ENCODE results near the gene LPCAT1.
"Not testable (repeated sequence)": the region's sequence is repeated elsewhere in the genome, so short reads cannot be mapped to it uniquely, and the experiment has no call there.

Gene LPCAT1

GRCh38 chr5:1521671-1522600 lies 1.8 kb downstream of the LPCAT1 start:
- DNase-seq (ENCODE audit: low read depth), result no peak

DNA sequence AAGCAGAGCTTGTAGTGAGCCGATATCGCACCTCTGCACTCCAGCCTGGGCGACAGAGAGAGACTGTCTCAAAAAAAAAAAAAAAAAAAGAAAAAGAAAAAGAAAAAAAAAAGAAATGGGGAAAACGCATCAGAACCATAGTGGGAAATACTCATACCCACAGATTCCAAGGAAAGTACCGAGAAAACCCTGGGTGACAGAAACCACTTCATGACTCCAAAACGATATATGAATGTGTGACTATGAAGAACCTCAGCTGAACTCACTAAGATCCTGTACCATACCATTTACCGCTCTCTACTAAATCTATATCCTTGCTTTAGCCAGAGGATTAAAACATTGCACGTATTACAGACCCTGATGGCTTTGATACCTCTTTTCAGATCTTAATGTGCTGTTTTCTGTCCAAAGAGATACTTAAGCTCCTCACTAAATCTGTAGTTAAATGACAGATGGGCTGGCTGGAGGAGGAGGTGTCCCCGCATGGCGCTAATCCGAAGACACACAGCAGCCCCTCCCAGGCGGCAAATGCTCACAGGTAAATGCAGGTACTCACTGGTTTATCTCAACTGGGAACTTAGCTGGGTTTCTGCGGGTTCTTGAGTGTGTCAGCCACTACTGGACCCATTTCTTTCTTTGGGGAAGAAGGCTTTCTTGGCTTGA lies 2.8 kb downstream of the LPCAT1 start:
- no peak for DNase-seq (ENCODE audit: low read depth)

GRCh38 chr5:1519631-1520210 lies 4.0 kb downstream of the LPCAT1 start:
- no peak for DNase-seq (ENCODE audit: low read depth)

GRCh38 chr5:1517838-1518237 lies 5.9 kb downstream of the LPCAT1 start:
- no peak for DNase-seq (ENCODE audit: low read depth)

DNA sequence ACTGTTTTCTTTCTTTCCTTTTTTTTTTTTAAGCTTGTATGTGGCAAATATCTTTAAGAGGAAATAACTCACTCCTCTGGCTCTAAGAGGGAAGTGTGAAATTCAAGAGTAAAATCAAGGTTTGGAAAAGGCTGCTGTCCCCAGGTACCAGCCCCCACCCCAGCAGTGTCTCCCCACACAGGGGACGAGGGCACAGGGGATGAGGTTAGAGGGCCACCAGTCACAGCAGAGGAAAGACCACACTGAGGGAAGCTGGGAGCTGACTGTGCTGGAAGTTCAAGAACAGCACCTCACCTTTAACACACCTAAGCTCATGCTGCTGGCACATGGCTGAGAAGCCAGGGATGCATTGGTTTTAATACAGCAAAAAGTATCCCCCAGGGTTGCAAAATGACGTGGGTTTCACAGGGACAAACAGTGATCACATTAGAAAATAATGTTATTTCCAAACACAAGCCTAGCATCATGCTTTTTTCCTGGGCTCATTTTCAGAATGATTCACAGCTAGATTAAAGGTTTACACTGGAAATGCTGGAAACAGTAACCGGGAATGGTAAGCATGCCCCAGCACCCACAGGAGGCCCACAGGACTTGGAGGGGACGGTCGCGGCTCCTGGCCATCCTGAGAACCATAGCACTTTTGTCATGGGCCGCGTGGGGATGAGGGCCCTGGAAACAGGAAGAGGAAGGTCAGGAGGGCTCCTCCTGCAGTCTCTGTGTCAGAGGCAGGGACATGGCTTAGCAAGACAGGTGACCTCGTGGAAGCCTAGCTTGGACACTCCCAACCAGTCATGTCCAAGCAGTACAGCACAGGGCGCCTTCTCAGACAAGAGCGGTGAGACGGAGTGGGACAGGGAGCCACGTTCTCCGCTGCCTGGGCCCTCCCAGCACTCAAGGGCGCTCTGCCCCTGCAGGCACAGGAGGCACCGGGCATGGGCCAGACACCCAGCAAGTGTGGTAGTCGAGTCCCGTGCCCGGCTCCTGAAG lies 6.9 kb downstream of the LPCAT1 start:
- no peak for DNase-seq (ENCODE audit: low read depth)

DNA sequence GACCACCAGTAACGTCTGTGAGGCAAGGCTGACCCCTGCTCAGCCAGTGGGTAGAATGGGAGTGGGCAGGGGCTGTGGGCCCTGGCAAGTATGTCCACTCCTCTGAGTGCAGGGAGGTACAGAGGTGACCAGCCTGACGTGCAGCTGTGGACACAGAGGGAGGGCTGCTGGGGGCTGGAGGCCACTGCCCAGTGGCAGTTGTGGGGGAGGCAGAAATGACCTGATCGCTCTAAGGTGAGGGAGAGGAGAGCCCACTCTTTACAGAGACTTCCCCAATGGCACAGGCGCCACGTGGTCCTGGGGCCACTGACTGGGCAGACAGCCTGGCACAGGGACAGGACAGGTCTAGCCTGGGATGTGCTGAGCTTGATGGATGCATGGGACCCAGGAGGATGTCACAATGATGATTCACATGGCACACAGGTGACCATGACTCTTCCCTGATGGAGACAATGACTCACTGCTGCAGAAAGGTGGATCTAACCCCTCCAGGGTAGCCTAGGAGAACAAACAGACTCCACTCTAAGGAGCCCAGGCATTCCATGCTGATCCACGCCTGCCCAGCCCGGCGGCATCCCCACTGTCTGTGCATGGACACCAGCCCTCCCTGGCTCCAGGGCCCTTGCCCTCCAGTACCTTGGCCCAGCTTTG lies 7.7 kb downstream of the LPCAT1 start:
- DNase-seq (ENCODE audit: low read depth), result no peak

DNA sequence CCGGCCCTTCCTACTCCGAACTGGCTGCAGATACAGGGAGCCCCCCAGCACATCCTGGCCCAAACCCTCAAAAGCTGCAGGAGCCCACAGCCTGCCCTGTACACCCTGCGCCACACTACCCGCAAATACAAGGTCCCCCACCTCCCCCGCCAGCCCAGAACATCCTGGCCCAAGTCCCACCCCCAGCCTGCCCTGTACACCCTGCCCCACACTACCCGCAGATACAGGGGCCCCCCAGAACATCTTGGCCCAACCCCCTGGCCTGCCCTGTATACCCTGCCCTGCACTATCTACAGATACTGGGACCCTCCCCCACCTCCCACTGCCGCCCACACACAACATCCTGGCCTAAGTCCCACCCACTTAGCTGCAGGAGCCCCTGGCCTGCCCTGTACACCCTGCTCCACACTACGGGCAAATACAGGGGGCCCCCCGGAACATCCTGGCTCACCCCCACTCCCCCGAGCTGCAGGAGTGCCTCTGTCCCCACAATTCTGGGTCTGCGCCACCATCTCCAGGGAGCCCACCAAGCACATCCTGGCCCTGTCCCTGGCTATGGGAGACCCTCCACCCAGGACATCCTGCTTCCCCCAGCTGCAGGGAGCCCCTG lies 8.3 kb downstream of the LPCAT1 start:
- no peak for DNase-seq (ENCODE audit: low read depth)

DNA sequence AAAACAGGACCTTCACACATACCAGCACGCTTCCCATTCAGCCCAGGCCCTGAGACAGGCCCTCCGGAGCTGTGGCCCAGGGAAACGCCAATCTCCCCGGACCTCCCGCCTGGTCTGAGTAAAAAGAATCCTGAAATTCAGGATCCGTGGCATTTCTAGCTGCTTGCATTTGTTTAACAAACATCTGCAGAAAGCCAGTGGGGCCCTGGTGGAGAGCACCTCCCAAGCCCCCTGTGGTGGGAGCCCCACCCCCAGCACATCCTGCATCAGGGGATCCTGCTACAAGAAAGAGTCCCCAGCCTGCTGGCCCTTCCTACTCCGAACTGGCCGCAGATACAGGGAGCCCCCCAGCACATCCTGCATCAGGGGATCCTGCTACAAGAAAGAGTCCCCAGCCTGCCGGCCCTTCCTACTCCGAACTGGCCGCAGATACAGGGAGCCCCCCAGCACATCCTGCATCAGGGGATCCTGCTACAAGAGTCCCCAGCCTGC lies 8.9 kb downstream of the LPCAT1 start:
- not testable (repeated sequence) for DNase-seq (ENCODE audit: low read depth)

DNA sequence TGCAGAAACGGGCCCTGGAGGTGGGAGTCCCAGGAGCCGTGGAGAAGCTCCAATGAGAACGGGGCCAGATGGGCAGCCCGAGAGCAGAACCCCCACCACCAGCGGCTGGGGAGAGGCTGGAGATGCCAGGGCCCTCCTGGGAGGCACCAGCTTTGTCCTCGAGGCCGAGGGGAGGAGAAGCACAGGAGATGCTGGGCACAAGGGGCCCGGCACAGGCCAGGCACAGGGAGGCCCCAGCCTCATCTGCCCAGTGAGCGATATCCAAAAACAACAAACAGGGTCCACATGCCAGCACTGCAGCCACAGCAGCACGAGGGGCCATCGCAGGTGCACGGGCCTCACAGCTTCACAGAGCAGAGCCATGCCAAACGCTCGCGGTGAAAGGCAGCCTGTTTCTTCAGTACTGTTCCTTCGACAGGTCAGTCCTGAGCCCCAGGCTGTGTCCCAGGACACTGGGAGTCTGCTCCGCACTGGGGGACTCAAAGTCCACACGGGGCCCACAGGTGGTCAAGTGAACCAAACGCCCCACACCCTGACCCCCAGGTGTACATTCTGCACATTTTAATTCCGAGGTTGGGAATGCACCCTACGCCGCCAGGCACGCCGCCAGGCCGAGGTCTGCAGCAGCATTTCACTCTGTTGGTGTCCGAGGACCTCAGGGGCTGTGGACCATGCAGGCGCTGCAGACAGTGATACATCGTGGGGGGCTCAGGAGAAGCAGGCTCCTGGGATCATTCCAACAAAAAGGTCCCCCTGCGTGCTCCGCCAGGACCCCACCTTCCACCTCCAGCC lies 9.5 kb downstream of the LPCAT1 start:
- DNase-seq (ENCODE audit: low read depth), result no peak

- no peak for DNase-seq (ENCODE audit: low read depth)
These were observed 10.3 kb downstream of the LPCAT1 start for GRCh38 chr5:1513326-1514026.

- DNase-seq (ENCODE audit: low read depth), result no peak
These were observed 11.0 kb downstream of the LPCAT1 start for GRCh38 chr5:1512541-1513291.

- DNase-seq (ENCODE audit: low read depth), result no peak
These were observed 11.9 kb downstream of the LPCAT1 start for GRCh38 chr5:1511651-1512540.

GRCh38 chr5:1511048-1511447 lies 12.7 kb downstream of the LPCAT1 start:
- DNase-seq (ENCODE audit: low read depth), result no peak

DNA sequence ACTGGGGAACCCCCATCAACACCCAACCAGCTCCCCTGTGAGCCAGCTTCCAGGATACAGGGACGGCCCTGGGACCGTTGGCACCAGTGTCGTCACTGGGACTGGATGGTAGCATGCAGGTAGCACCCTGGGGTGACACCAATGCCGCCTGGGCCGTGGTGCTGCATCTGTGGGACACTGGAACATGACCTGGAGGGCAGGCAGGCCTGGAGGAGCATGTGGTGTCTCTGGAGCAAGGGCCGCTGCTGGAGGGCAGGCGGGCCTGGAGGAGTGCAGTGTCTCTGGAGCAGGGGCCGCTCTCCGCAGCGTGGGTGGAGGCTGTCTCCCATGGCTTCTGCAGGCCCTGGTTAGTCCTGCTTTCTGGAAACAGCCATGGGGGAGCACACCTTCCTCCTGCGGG lies 13.1 kb downstream of the LPCAT1 start:
- DNase-seq (ENCODE audit: low read depth), result no peak

- DNase-seq (ENCODE audit: low read depth), result no peak
These were observed 13.6 kb downstream of the LPCAT1 start for GRCh38 chr5:1510151-1510561.

DNA sequence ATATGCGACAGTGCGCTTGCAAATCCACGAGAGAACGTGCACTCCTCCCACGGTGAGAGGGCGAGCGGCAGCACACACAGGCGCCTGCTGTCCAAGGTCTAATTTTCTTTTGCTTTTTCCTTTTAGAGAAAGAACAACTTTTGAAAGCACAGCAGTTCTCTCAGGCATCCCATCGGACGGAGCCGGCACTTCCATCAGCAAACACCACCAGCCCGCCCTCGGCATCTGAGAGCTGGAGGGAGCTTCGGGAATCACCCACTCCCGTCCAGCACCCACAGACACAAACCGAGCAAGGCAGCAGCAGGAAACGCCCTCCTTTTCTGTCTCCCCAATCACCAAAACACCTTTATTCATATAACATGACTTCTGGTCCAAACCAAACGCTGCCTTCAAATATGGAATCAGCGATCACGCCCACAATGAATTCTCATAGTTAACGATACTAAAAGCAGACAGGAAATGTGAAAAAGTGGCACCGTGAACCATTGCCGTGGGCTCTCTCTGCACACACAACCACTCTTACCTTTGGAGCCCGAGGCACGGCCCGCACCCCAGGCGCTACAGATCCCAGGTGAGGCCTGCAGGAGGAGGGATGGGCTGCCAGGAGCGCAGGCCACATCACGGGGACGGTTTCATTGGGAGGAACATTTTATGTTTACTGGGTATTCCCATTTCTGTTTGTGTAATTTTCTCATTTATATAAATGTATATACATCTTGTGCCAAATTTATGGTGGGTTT lies 14.2 kb downstream of the LPCAT1 start:
- DNase-seq (ENCODE audit: low read depth), result no peak

All from stimulated activated CD8-positive, alpha-beta memory T cell treated with anti-CD3 and anti-CD28 coated beads, Interleukin-15, amount 100 ng/mL, for 24 hours (primary cell).